ENCODE results near the gene TPST1.
A peak's percentile ranks its signal among the peaks of the same experiment; 100 is the strongest.
"Not testable (repeated sequence)": the region's sequence is repeated elsewhere in the genome, so short reads cannot be mapped to it uniquely, and the experiment has no call there.

Gene TPST1

GRCh38 chr7:66204822-66205740, at the start of gene TPST1:
TSS of gene TPST1 (plus strand) at chr7:66205334. CDS start at chr7:66240426, 35,092 bp downstream.
- DNase-seq (ENCODE audit: low read depth in 1 of 2, low spot score in 1 of 2), result peak; percentile 64 to 66

GRCh38 chr7:66156035-66156434, 49.1 kb upstream of the TPST1 start:
- not testable (repeated sequence) for DNase-seq (ENCODE audit: low read depth in 1 of 2, low spot score in 1 of 2)

- DNase-seq (ENCODE audit: low read depth in 1 of 2, low spot score in 1 of 2), result no peak
Measured at GRCh38 chr7:66157060-66157459, 48.1 kb upstream of the TPST1 start.

- DNase-seq (ENCODE audit: low read depth in 1 of 2, low spot score in 1 of 2), result no peak
Measured at GRCh38 chr7:66162622-66163021, 42.5 kb upstream of the TPST1 start.

- DNase-seq (ENCODE audit: low read depth in 1 of 2, low spot score in 1 of 2), result no peak
Measured at GRCh38 chr7:66163186-66163610, 41.9 kb upstream of the TPST1 start.

- DNase-seq (ENCODE audit: low read depth in 1 of 2, low spot score in 1 of 2), result no peak
Measured at GRCh38 chr7:66164356-66164755, 40.8 kb upstream of the TPST1 start.

GRCh38 chr7:66167773-66168387, 37.3 kb upstream of the TPST1 start:
- DNase-seq (ENCODE audit: low read depth in 1 of 2, low spot score in 1 of 2), result no peak

- DNase-seq (ENCODE audit: low read depth in 1 of 2, low spot score in 1 of 2), result no peak
Measured at GRCh38 chr7:66169616-66170015, 35.5 kb upstream of the TPST1 start.

- DNase-seq (ENCODE audit: low read depth in 1 of 2, low spot score in 1 of 2), result no peak
Measured at GRCh38 chr7:66170309-66171231, 34.6 kb upstream of the TPST1 start.

GRCh38 chr7:66172536-66173401, 32.4 kb upstream of the TPST1 start:
- DNase-seq (ENCODE audit: low read depth in 1 of 2, low spot score in 1 of 2), result not testable (repeated sequence)

GRCh38 chr7:66173856-66174255, 31.3 kb upstream of the TPST1 start:
- DNase-seq (ENCODE audit: low read depth in 1 of 2, low spot score in 1 of 2), result no peak

- not testable (repeated sequence) for DNase-seq (ENCODE audit: low read depth in 1 of 2, low spot score in 1 of 2)
Measured at GRCh38 chr7:66175006-66175405, 30.1 kb upstream of the TPST1 start.

GRCh38 chr7:66176914-66177313, 28.2 kb upstream of the TPST1 start:
- no peak for DNase-seq (ENCODE audit: low read depth in 1 of 2, low spot score in 1 of 2)

GRCh38 chr7:66178258-66178657, 26.9 kb upstream of the TPST1 start:
- no peak for DNase-seq (ENCODE audit: low read depth in 1 of 2, low spot score in 1 of 2)

GRCh38 chr7:66181329-66181728, 23.8 kb upstream of the TPST1 start:
- no peak for DNase-seq (ENCODE audit: low read depth in 1 of 2, low spot score in 1 of 2)

GRCh38 chr7:66181845-66182244, 23.3 kb upstream of the TPST1 start:
- no peak for DNase-seq (ENCODE audit: low read depth in 1 of 2, low spot score in 1 of 2)

GRCh38 chr7:66182920-66183319, 22.2 kb upstream of the TPST1 start:
- DNase-seq (ENCODE audit: low read depth in 1 of 2, low spot score in 1 of 2), result no peak

GRCh38 chr7:66183700-66184099, 21.4 kb upstream of the TPST1 start:
- DNase-seq (ENCODE audit: low read depth in 1 of 2, low spot score in 1 of 2), result no peak

- DNase-seq (ENCODE audit: low read depth in 1 of 2, low spot score in 1 of 2), result no peak
Measured at GRCh38 chr7:66185680-66186187, 19.4 kb upstream of the TPST1 start.

- DNase-seq (ENCODE audit: low read depth in 1 of 2, low spot score in 1 of 2), result no peak
Measured at GRCh38 chr7:66186991-66187390, 18.1 kb upstream of the TPST1 start.

Data from activated CD4-positive, alpha-beta T cell treated with anti-CD3 and anti-CD28 coated beads, Interleukin-2, amount 50 U/mL, for 24 hours (primary cell).